Measurements from ENCODE around the gene PTPRN2. TPM values are rescaled to one million over a fixed set of nuclear protein-coding genes. Genes with fewer than 3 reads are reported as not detected.

Gene PTPRN2
- polyA plus RNA-seq, 1 experiment = 0.31 TPM

DNA sequence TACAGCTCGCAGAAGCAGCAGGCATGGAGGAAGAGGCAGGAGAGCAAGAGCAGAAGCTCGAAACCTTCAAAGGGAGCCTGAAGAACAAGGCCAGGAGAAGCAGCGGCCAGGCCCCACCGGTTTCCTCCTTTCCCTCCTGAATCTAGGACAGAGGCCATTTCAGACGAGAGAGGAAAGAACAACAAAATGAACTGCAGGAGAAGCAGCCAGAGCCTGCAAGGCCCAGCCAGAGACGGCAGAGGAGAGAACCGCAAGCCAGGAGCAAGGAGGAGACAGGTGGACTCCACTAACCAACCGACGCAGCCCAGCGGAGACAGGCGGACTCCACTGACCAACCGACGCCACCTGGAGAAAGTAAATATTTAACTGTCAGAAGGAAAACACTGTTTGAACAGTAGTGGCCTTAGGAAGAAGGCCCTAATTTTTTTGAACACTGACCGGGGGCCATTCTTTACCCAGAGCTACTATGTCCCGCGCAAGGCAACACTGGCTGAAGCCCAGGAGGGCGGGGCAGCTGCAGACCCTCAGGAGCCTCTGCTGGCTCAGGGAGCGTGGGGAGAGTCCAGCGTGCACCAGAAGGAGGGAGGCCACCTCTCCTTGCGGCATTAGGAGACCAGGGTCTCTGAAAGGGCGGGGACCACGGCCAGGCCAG lies 559.2 kb downstream of the PTPRN2 start:
- TF ChIP-seq, protein P1, sequence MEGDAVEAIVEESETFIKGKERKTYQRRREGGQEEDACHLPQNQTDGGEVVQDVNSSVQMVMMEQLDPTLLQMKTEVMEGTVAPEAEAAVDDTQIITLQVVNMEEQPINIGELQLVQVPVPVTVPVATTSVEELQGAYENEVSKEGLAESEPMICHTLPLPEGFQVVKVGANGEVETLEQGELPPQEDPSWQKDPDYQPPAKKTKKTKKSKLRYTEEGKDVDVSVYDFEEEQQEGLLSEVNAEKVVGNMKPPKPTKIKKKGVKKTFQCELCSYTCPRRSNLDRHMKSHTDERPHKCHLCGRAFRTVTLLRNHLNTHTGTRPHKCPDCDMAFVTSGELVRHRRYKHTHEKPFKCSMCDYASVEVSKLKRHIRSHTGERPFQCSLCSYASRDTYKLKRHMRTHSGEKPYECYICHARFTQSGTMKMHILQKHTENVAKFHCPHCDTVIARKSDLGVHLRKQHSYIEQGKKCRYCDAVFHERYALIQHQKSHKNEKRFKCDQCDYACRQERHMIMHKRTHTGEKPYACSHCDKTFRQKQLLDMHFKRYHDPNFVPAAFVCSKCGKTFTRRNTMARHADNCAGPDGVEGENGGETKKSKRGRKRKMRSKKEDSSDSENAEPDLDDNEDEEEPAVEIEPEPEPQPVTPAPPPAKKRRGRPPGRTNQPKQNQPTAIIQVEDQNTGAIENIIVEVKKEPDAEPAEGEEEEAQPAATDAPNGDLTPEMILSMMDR (IDR thresholded peaks at IDR 0.05; ENCODE audit: insufficient read depth, low read depth, low read length) = no peak
- Histone ChIP-seq H3K27me3 (ENCODE audit: control insufficient read depth, insufficient read depth, low read length) (no peaks in the 10 kb centered on the region), H3K36me3 (ENCODE audit: control insufficient read depth, insufficient read depth, low read length) (no peaks in the 10 kb centered on the region), H3K4me3 (ENCODE audit: low read depth, low read length) (no peak overlapping the region)
- ChIA-PET POLR2A (no interaction called here), CTCF (no interaction called here)
- no peak for DNase-seq (ENCODE audit: low read depth)

DNA sequence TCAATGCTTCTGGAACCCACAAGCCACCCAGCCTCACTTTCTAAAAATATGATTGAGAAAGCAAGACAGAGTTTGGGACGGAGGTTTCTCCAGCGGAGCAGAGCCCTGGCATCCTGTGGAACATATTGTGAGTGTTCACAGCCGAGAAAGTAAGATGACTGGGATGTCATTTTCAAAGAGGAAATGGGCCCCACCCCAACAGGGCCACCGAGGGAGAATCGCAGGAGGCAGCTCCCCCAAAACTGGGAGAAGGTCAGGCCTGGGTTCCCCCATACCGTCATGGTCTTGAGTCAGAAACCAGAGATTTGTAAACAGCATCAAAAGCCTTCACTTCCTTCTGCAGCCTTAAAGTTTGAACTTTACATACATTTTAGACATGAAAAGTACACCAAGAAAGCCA lies 560.0 kb downstream of the PTPRN2 start:
- no peak for DNase-seq (ENCODE audit: low read depth)
- POLR2A ChIA-PET = no interaction called here
- H3K4me3 ChIP-seq (ENCODE audit: low read depth, low read length) = no peak overlapping the region
- TF ChIP-seq, protein P1 (IDR thresholded peaks at IDR 0.05; ENCODE audit: insufficient read depth, low read depth, low read length) = no peak
- H3K36me3 ChIP-seq (ENCODE audit: control insufficient read depth, insufficient read depth, low read length) = no peaks in the 10 kb centered on the region
- H3K27me3 ChIP-seq (ENCODE audit: control insufficient read depth, insufficient read depth, low read length) = no peaks in the 10 kb centered on the region
- CTCF ChIA-PET = no interaction called here

DNA sequence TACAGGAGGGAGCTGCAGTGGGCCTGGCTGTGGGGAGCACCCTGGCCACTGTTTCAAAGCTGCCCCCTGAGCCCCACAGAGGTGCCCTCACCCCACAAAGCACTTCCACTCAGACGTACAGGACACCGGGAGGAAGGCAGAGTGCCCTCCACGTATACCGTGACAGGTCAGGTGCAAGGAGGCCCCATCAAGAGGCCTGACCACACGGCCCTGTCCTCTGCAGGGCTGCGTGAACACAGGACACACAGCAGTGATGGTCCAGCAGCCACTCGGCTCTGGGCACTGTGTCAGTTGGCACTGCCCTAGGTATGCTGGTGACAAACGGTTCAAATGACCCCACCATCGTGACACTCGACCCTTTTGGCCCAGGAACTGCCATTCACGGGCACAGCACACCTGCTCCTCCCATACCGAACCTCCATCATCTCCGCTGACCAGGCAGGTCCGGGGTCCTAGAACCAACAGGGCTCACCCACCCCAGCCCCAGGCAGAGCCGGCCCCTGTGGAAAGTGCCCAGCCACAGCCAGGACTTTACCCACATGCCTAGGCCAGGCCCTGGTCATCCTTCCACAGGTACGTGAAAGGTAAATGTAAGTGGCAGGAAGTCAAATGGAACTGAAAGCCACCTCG lies 560.9 kb downstream of the PTPRN2 start:
- Histone ChIP-seq H3K4me3 (ENCODE audit: low read depth, low read length) (no peak overlapping the region), H3K27me3 (ENCODE audit: control insufficient read depth, insufficient read depth, low read length) (no peaks in the 10 kb centered on the region), H3K36me3 (ENCODE audit: control insufficient read depth, insufficient read depth, low read length) (no peaks in the 10 kb centered on the region)
- ChIA-PET CTCF (no interaction called here), POLR2A (no interaction called here)
- DNase-seq (ENCODE audit: low read depth) = no peak
- TF ChIP-seq, protein P1 (IDR thresholded peaks at IDR 0.05; ENCODE audit: insufficient read depth, low read depth, low read length) = no peak

DNA sequence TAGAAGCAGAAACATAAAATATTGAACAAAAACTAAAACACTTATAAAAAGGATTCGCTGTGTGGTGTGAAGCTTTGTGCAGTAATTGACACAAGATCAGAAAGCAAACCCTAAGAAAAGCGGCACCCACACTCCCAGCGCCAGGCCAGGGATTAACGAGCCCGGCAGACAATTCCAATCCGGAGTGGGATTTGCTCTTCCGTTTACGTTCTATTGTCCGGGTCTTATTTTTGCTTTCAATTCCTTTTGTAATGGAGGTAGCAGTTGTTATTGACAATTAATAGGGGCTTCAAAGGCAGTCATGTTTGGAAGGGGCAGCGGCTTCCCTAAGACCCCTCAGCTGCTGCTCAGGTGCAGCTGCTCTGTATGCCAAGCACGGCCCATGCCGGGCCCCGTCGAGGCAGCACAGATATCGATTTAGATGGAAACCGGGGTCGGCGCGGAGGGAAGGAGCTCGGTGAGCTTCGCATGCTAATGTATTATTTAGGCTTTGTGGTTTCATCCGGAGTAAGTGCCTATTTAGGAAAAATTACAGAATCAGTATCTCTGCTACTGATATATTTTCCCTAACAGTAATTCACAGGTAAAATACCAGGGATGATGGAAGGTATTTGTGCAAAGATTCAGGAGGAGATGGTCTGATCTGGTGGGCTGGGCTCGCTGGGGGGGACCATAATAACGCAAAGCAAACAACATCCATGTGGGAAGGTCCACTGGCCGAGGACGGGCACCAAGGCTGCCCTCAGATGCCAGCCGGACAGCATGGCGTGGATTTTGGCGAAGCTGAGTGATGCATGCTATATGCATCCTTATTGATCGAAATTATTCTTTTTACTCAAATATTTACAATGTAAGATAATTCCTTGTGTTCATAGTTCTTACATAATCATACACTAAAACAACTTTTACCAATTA lies 561.7 kb downstream of the PTPRN2 start:
- ChIA-PET POLR2A (no interaction called here), CTCF (no interaction called here)
- TF ChIP-seq, protein P1 (IDR thresholded peaks at IDR 0.05; ENCODE audit: insufficient read depth, low read depth, low read length) = no peak
- H3K4me3 ChIP-seq (ENCODE audit: low read depth, low read length) = no peak overlapping the region
- H3K27me3 ChIP-seq (ENCODE audit: control insufficient read depth, insufficient read depth, low read length) = no peaks in the 10 kb centered on the region
- H3K36me3 ChIP-seq (ENCODE audit: control insufficient read depth, insufficient read depth, low read length) = no peaks in the 10 kb centered on the region
- no peak for DNase-seq (ENCODE audit: low read depth)

DNA sequence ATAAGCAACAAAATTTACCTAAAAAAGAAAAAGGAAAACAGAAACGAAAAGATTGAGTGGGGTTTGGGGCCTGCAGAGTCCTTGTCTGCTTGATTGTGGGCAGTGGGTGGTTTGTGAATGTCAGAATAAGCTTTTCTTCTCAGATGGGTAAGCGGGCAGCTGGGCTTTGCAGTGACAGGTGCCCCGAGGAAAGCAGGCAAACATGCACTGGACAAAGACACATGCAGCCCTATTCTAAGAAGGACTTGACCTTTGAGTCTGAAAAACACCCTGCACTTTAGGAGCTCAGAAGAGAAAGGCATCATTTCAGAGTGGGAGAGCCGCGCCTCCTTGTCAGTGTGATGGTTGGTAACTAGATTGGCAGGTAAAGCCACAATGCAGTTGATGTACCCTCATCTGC lies 562.7 kb downstream of the PTPRN2 start:
- TF ChIP-seq, protein P1 (IDR thresholded peaks at IDR 0.05; ENCODE audit: insufficient read depth, low read depth, low read length) = no peak
- ChIA-PET CTCF (no interaction called here), POLR2A (no interaction called here)
- Histone ChIP-seq H3K36me3 (ENCODE audit: control insufficient read depth, insufficient read depth, low read length) (no peaks in the 10 kb centered on the region), H3K27me3 (ENCODE audit: control insufficient read depth, insufficient read depth, low read length) (no peaks in the 10 kb centered on the region), H3K4me3 (ENCODE audit: low read depth, low read length) (no peak overlapping the region)
- DNase-seq (ENCODE audit: low read depth) = no peak

All from BJ (cell line).